Body of pancreas (tissue), 4 donors: ENCODE data around the gene ANKRD33B.
"Not testable (repeated sequence)": the region's sequence is repeated elsewhere in the genome, so short reads cannot be mapped to it uniquely, and the experiment has no call there.

ENCODE experiments used
- POLR2A ChIP-seq, 3 donors: fragments of 450-650 bp; IDR thresholded peaks; one replicate each; pipeline ENCODE4 v1.6.1; 2016; ENCODE audit warnings: antibody characterized with exemption in 3 of 3, mild to moderate bottlenecking in 2 of 3
- TF ChIP-seq, protein P1 (sequence below), 7 experiments: fragments of 450-650 bp in 4 of 7; fragments of 200-600 bp in 3 of 7; sonication (generic) in 3 of 7; IDR thresholded peaks; one replicate each; pipeline ENCODE4 v1.5.1; 2016 to 2019; ENCODE audit warnings: antibody characterized with exemption in 7 of 7

DNA sequence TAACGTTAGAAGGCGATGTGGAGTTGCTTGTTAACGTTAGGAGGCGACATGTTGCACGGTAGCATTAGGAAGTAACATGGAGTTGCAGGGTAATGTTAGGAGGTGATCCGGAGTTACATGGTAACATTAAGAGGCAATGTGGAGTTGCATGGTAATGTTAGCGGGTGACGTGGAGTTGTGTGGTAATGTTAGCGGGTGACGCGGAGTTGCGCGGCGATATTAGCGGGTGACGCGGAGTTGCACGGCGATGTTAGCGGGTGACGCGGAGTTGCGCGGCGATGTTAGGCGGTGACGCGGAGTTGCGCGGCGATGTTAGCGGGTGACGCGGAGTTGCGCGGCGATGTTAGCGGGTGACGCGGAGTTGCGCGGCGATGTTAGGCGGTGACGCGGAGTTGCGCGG is 74.9 kb downstream of the ANKRD33B start:
- TF ChIP-seq, protein P1, sequence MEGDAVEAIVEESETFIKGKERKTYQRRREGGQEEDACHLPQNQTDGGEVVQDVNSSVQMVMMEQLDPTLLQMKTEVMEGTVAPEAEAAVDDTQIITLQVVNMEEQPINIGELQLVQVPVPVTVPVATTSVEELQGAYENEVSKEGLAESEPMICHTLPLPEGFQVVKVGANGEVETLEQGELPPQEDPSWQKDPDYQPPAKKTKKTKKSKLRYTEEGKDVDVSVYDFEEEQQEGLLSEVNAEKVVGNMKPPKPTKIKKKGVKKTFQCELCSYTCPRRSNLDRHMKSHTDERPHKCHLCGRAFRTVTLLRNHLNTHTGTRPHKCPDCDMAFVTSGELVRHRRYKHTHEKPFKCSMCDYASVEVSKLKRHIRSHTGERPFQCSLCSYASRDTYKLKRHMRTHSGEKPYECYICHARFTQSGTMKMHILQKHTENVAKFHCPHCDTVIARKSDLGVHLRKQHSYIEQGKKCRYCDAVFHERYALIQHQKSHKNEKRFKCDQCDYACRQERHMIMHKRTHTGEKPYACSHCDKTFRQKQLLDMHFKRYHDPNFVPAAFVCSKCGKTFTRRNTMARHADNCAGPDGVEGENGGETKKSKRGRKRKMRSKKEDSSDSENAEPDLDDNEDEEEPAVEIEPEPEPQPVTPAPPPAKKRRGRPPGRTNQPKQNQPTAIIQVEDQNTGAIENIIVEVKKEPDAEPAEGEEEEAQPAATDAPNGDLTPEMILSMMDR (IDR thresholded peaks at IDR 0.05): not testable (repeated sequence)
- TF ChIP-seq POLR2A (IDR thresholded peaks at IDR 0.05): not testable (repeated sequence)
